Cardiac muscle cell (in vitro differentiated cells and primary cell): ENCODE results near the gene TIMP2. TPM values are rescaled to one million over a fixed set of nuclear protein-coding genes. Genes with fewer than 3 reads are reported as not detected.

Source experiments
- DNase-seq, 2 donors: peaks; one replicate each; pipeline versions ENCODE4 v3.0.0 to v3.0.0-alpha.2; 2010 to 2017; ENCODE audit warnings: low read depth in 1 of 2, low spot score in 1 of 2
- H3K27ac ChIP-seq: fragments of 200-600 bp; sonication (generic); 2 replicates; pipeline ENCODE4 v1.5.1; 2016
- H3K27me3 ChIP-seq: fragments of 200-600 bp; sonication (generic); 2 replicates; pipeline ENCODE4 v1.6.0; 2016; ENCODE audit warnings: control low read depth
- H3K36me3 ChIP-seq: fragments of 200-600 bp; sonication (generic); 2 replicates; pipeline ENCODE4 v1.5.1; 2016; ENCODE audit warnings: control low read depth
- H3K4me1 ChIP-seq: fragments of 200-600 bp; sonication (generic); 2 replicates; pipeline ENCODE4 v1.8.1; 2017; ENCODE audit warnings: low read depth, mild to moderate bottlenecking, mixed run types
- H3K4me3 ChIP-seq: fragments of 200-600 bp; sonication (generic); 2 replicates; pipeline ENCODE4 v1.5.1; 2016; ENCODE audit warnings: mild to moderate bottlenecking
- H3K9me3 ChIP-seq: fragments of 200-600 bp; sonication (generic); 2 replicates; pipeline ENCODE4 v1.5.1; 2017; ENCODE audit warnings: low read depth, mild to moderate bottlenecking, control low read depth
- polyA plus RNA-seq: library from polyadenylated mRNA; unstranded; fragments of >200 nt; fragmentation: Nextera tagmentation; extraction: Ambion mirVana; gene quantifications from 2 replicates; pipeline ENCODE4 v1.2.1, GENCODE V29; 2016
- total RNA-seq: library from RNA; depleted of rRNA; stranded (reverse); fragments of >200 nt; gene quantifications from 2 replicates; pipeline ENCODE4 v1.2.3, GENCODE V29; 2016
- TF ChIP-seq, protein P1 (sequence below): IDR thresholded peaks from 2 replicates; pipeline ENCODE4 v1.5.1; 2012; ENCODE audit warnings: low read depth, mild to moderate bottlenecking, low read length

Gene TIMP2
- total and polyA plus RNA-seq, 2 experiments from 2014 or later = 5.9 to 25.8 TPM

DNA sequence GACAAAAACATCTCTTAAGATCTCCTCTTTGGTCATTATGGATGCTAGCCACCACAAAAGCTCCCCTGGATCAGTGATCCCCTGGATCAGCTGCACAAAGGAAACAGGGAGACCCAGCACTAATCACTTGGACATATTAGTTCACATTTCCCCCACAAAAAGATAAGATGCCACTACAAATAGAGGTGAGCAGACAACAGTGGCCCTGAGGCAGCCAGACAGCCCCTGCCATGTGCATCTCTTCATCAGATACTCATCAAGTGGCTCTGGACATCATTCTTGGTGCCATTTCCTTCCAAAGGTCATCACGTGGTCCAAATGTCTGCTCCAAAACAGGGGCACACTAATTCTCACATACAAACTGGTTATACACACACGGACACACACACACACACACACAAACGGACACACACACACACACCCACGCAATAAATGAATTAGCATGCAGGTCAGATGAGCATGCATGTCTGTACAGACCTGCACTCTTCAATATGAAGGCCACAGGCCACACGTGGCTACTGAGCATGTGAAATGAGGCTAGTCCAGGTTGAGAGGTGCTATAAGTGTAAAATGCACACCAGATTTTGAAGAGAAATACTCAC is 88.7 kb downstream of the TIMP2 start:
- no peak overlapping the region for H3K27ac ChIP-seq
- DNase-seq = no peak
- TF ChIP-seq, protein P1, sequence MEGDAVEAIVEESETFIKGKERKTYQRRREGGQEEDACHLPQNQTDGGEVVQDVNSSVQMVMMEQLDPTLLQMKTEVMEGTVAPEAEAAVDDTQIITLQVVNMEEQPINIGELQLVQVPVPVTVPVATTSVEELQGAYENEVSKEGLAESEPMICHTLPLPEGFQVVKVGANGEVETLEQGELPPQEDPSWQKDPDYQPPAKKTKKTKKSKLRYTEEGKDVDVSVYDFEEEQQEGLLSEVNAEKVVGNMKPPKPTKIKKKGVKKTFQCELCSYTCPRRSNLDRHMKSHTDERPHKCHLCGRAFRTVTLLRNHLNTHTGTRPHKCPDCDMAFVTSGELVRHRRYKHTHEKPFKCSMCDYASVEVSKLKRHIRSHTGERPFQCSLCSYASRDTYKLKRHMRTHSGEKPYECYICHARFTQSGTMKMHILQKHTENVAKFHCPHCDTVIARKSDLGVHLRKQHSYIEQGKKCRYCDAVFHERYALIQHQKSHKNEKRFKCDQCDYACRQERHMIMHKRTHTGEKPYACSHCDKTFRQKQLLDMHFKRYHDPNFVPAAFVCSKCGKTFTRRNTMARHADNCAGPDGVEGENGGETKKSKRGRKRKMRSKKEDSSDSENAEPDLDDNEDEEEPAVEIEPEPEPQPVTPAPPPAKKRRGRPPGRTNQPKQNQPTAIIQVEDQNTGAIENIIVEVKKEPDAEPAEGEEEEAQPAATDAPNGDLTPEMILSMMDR = no peak
- H3K4me3 ChIP-seq = no peak overlapping the region
- H3K36me3 ChIP-seq = peaks cover 52% of the 10 kb centered on the region
- no peaks in the 10 kb centered on the region for H3K9me3 ChIP-seq
- no peaks in the 10 kb centered on the region for H3K27me3 ChIP-seq
- peaks cover 2% of the 10 kb centered on the region for H3K4me1 ChIP-seq

DNA sequence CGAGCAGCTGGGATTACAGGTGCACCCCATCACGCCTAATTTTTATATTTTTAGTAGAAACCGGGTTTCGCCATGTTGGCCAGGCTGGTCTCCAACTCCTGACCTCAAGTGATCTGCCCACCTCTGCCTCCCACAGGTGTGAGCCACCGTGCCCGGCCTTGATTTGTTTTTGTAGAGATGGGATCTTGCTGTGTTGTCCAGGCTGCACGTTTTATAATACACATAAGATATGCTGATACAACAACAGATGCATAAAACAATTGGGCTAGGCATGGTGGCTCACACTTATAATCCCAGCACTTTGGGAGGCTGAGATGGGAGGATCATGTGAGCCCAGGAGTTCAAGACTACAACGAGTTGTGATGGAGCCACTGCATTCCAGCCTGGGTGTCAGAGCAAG is 90.6 kb downstream of the TIMP2 start:
- Histone ChIP-seq H3K4me1 (no peaks in the 10 kb centered on the region), H3K9me3 (no peaks in the 10 kb centered on the region), H3K27ac (no peak overlapping the region), H3K4me3 (no peak overlapping the region), H3K36me3 (peaks cover 64% of the 10 kb centered on the region), H3K27me3 (no peaks in the 10 kb centered on the region)
- TF ChIP-seq, protein P1 = no peak
- no peak for DNase-seq

DNA sequence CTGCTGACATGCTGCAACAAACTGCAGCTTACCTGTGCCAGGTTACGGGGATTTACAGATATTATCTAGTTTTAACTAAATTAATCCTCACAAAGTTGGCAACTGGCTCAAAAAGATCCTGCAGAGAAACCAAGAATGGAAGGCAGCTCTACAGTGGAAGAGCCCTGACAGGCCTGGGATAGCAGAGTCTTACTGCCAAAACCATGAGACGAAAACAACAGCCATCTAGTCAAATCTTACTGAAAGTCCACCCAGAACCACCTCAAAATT is 92.7 kb downstream of the TIMP2 start:
- H3K36me3 ChIP-seq = peaks cover 66% of the 10 kb centered on the region
- DNase-seq = no peak
- TF ChIP-seq, protein P1 = no peak

GRCh38 chr17:78831688-78832540 is 93.3 kb downstream of the TIMP2 start:
- H3K27me3 ChIP-seq = no peaks in the 10 kb centered on the region
- TF ChIP-seq, protein P1 = no peak
- no peaks in the 10 kb centered on the region for H3K4me1 ChIP-seq
- no peak overlapping the region for H3K27ac ChIP-seq
- no peak for DNase-seq
- peaks cover 67% of the 10 kb centered on the region for H3K36me3 ChIP-seq
- no peak overlapping the region for H3K4me3 ChIP-seq
- H3K9me3 ChIP-seq = no peaks in the 10 kb centered on the region

More for the DNA sequence above, 92.7 kb downstream of the TIMP2 start:
- H3K27me3 ChIP-seq = no peaks in the 10 kb centered on the region
- no peaks in the 10 kb centered on the region for H3K9me3 ChIP-seq
- H3K27ac ChIP-seq = no peak overlapping the region
- H3K4me3 ChIP-seq = no peak overlapping the region
- H3K4me1 ChIP-seq = no peaks in the 10 kb centered on the region

DNA sequence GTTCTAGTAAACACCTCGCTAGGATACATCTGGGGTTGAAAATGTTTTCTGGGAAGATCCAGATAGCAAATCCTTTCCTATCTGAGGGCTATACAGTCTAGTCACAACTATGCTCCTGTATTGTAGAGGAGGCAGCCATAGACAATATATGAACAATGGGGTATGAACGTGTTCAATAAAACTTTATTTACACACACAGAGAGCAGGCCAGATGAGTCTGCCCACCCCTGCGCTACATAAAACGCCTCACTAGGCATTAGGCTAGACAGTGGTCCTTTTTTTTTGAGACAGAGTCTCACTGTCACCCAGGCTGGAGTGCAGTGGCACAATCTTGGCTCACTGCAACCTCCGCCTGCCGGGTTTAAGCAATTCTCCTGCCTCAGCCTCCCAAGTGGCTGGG is 95.7 kb downstream of the TIMP2 start:
- no peak overlapping the region for H3K27ac ChIP-seq
- H3K4me3 ChIP-seq = no peak overlapping the region
- H3K27me3 ChIP-seq = no peaks in the 10 kb centered on the region
- H3K9me3 ChIP-seq = no peaks in the 10 kb centered on the region
- peaks cover 58% of the 10 kb centered on the region for H3K36me3 ChIP-seq
- no peaks in the 10 kb centered on the region for H3K4me1 ChIP-seq
- TF ChIP-seq, protein P1 = no peak
- DNase-seq = no peak
